ENCODE results near the gene PDYN. TPM values are rescaled to one million over a fixed set of nuclear protein-coding genes. Genes with fewer than 3 reads are reported as not detected.

PDYN gene
- not detected in 2 replicates for total RNA-seq

GRCh38 chr20:1993986-1994385, at the start of gene PDYN:
Gene PDYN, minus strand, starts transcription at chr20:1994058. Its CDS starts 10,974 bp downstream, at chr20:1983084.

Other genes starting within 250 kb of the PDYN start
- 16.6 and 24.9 TPM in 2 replicates for gene SIRPA, start 98.7 kb downstream of the PDYN start, total RNA-seq
- 9.2 and 14.1 TPM in 2 replicates for gene STK35, start 107.8 kb upstream of the PDYN start, total RNA-seq